NCI-H1436 (cell line): ENCODE data around the gene SULT1E1.

Experiments used
- DNase-seq: peaks from one replicate; lab custom pipeline; 2025; lab: John Stamatoyannopoulos, UW

SULT1E1 gene

GRCh38 chr4:69793732-69794131, 66.2 kb downstream of the SULT1E1 start:
- no peak for DNase-seq
